Thyroid gland (tissue), 4 donors: ENCODE measurements around the gene PTPN6. TPM values are rescaled to one million over a fixed set of nuclear protein-coding genes. Genes with fewer than 3 reads are reported as not detected.

Experiments used
- DNase-seq, 2 donors: peaks; one replicate each; pipeline ENCODE4 v3.0.0-alpha.2; 2019
- H3K27ac ChIP-seq, 3 donors: fragments of 200-600 bp; sonication (generic); 1 replicate in 2 of 3; 2 replicates in 1 of 3; pipeline ENCODE4 v1.5.1; 2016 to 2019; ENCODE audit warnings: mild to moderate bottlenecking in 1 of 3, moderate library complexity in 1 of 3
- H3K27me3 ChIP-seq: fragments of 200-600 bp; sonication (generic); one replicate; pipeline ENCODE4 v1.5.1; 2019
- H3K36me3 ChIP-seq, 2 donors: fragments of 200-600 bp; sonication (generic); one replicate each; pipeline ENCODE4 v1.5.1; 2016 to 2019
- H3K4me1 ChIP-seq, 2 donors: fragments of 200-600 bp; sonication (generic); one replicate each; pipeline ENCODE4 v1.5.1; 2017 to 2019
- H3K4me3 ChIP-seq, 3 donors: fragments of 200-600 bp; sonication (generic); replicated peaks in 1 of 3; 1 replicate in 2 of 3; 2 replicates in 1 of 3; pipeline ENCODE4 v1.5.1; 2016; ENCODE audit warnings: mild to moderate bottlenecking in 1 of 3
- H3K9me3 ChIP-seq: fragments of 200-600 bp; sonication (generic); one replicate; pipeline ENCODE4 v1.5.1; 2017
- CTCF ChIP-seq, 6 experiments: fragments of 200-600 bp in 3 of 6; fragments of 450-650 bp in 3 of 6; sonication (generic) in 3 of 6; IDR thresholded peaks; one replicate each; pipeline ENCODE4 v1.5.1; 2016 to 2019; ENCODE audit warnings: antibody characterized with exemption in 6 of 6, mild to moderate bottlenecking in 2 of 6, inconsistent platforms in 1 of 6, moderate library complexity in 1 of 6
- POLR2A ChIP-seq, 2 donors: fragments of 450-650 bp; IDR thresholded peaks; one replicate each; pipeline ENCODE4 v1.6.1; 2017; ENCODE audit warnings: antibody characterized with exemption in 2 of 2, mild to moderate bottlenecking in 2 of 2, moderate library complexity in 1 of 2
- WGBS, 2 donors: methylation state at CpG; one replicate each; pipeline ENCODE4 v1.1.5; 2017; 5-methylcytosine and 5-hydroxymethylcytosine counted together
- intact Hi-C: fragments of 100-400 bp; cut with DNase I; formaldehyde crosslinking; loops from one replicate; pipeline ENCODE4 v1.15.1; 2023
- total RNA-seq, 4 donors: library from RNA; depleted of rRNA; stranded (reverse); fragments of >200 nt; gene quantifications; one replicate each; pipeline ENCODE4 v1.2.3, GENCODE V29; 2016

Gene PTPN6
- total RNA-seq, 4 donors from 2014 or later, result 21.7 to 32.3 (median 31.4) TPM

GRCh38 chr12:7004287-7004803 lies 53.2 kb downstream of the PTPN6 start:
- no peak overlapping the region for H3K4me3 ChIP-seq
- peaks cover 4 to 7% of the 10 kb centered on the region in 2 donors for H3K4me1 ChIP-seq
- intact Hi-C loops, result no loop called here
- H3K9me3 ChIP-seq, result no peaks in the 10 kb centered on the region
- TF ChIP-seq POLR2A (IDR thresholded peaks at IDR 0.05) (no peak), CTCF (IDR thresholded peaks at IDR 0.05) (no peak)
- 94 to 97% methylated on average over 2 of the region's 2 CpGs for WGBS, 2 donors
- H3K27me3 ChIP-seq, result no peaks in the 10 kb centered on the region
- H3K36me3 ChIP-seq, result no peaks in the 10 kb centered on the region
- DNase-seq, result no peak
- no peak overlapping the region for H3K27ac ChIP-seq

GRCh38 chr12:7004840-7005239 lies 53.7 kb downstream of the PTPN6 start:
- H3K27me3 ChIP-seq, result no peaks in the 10 kb centered on the region
- H3K4me3 ChIP-seq, result no peak overlapping the region
- no peaks in the 10 kb centered on the region for H3K9me3 ChIP-seq
- peaks cover 4 to 5% of the 10 kb centered on the region in 2 donors for H3K4me1 ChIP-seq
- no peaks in the 10 kb centered on the region for H3K36me3 ChIP-seq
- H3K27ac ChIP-seq, result no peak overlapping the region
- intact Hi-C loops, result no loop called here
- DNase-seq, result no peak
- TF ChIP-seq POLR2A (IDR thresholded peaks at IDR 0.05) (no peak), CTCF (IDR thresholded peaks at IDR 0.05) (no peak)
- 87 to 93% methylated on average over 2 of the region's 2 CpGs for WGBS, 2 donors

- Histone ChIP-seq H3K9me3 (no peaks in the 10 kb centered on the region), H3K27ac (no peak overlapping the region), H3K4me3 (no peak overlapping the region), H3K27me3 (no peaks in the 10 kb centered on the region), H3K36me3 (no peaks in the 10 kb centered on the region), H3K4me1 (peaks cover 4 to 5% of the 10 kb centered on the region in 2 donors)
- DNase-seq, result no peak
- intact Hi-C loops, result no loop called here
- 86 to 89% methylated on average over 2 of the region's 2 CpGs for WGBS, 2 donors
- no peak for TF ChIP-seq POLR2A (IDR thresholded peaks at IDR 0.05)
- no peak for TF ChIP-seq CTCF (IDR thresholded peaks at IDR 0.05)
Measured at GRCh38 chr12:7005311-7005710, 54.2 kb downstream of the PTPN6 start.

- H3K27me3 ChIP-seq, result no peaks in the 10 kb centered on the region
- 94% methylated on average over 3 of the region's 3 CpGs for WGBS, 2 donors
Measured at GRCh38 chr12:7006639-7007038, 55.5 kb downstream of the PTPN6 start.

GRCh38 chr12:7008864-7009263 lies 57.7 kb downstream of the PTPN6 start:
- TF ChIP-seq POLR2A (IDR thresholded peaks at IDR 0.05) (no peak), CTCF (IDR thresholded peaks at IDR 0.05) (no peak)
- H3K27ac ChIP-seq, result no peak overlapping the region
- no peaks in the 10 kb centered on the region for H3K9me3 ChIP-seq
- H3K27me3 ChIP-seq, result no peaks in the 10 kb centered on the region
- 96 to 98% methylated on average over 2 of the region's 2 CpGs for WGBS, 2 donors
- no peaks in the 10 kb centered on the region for H3K36me3 ChIP-seq
- H3K4me3 ChIP-seq, result no peak overlapping the region
- peaks cover 4 to 5% of the 10 kb centered on the region in 2 donors for H3K4me1 ChIP-seq
- intact Hi-C loops, result no loop called here
- DNase-seq, result no peak

More at GRCh38 chr12:7006639-7007038, 55.5 kb downstream of the PTPN6 start:
- no peak for DNase-seq
- H3K27ac ChIP-seq, result no peak overlapping the region
- H3K9me3 ChIP-seq, result no peaks in the 10 kb centered on the region
- intact Hi-C loops, result no loop called here
- H3K4me3 ChIP-seq, result no peak overlapping the region
- TF ChIP-seq POLR2A (IDR thresholded peaks at IDR 0.05) (no peak), CTCF (IDR thresholded peaks at IDR 0.05) (no peak)
- peaks cover 4 to 5% of the 10 kb centered on the region in 2 donors for H3K4me1 ChIP-seq
- H3K36me3 ChIP-seq, result no peaks in the 10 kb centered on the region
